PC-3 (cell line): ENCODE measurements around the gene RAP1GAP2. TPM values are rescaled to one million over a fixed set of nuclear protein-coding genes. Genes with fewer than 3 reads are reported as not detected.

Experiments
- ATAC-seq: fragments of 200-7000 bp; cut with Tn5 transposase; 2 replicates; pipeline ENCODE4 v1.9.1; 2020; ENCODE audit warnings: mild to moderate bottlenecking, moderate library complexity
- BruUV-seq: library from RNA; stranded (reverse); fragments of 400-500 nt; replicated peaks from 2 replicates; lab custom pipeline; 2021; lab: Mats Ljungman, UMichigan
- CTCF ChIA-PET: fragments of 300-600 bp; sonication (Branson Sonifier 250); formaldehyde crosslinking; loops from one replicate; lab custom pipeline; 2022; ENCODE audit warnings: antibody characterized with exemption; lab: Charles Lee
- POLR2A ChIA-PET: fragments of 300-600 bp; sonication (Branson Sonifier 250); formaldehyde crosslinking; loops from one replicate; lab custom pipeline; 2022; ENCODE audit warnings: antibody characterized with exemption; ENCODE audit not compliant: unreplicated experiment; lab: Charles Lee
- DNase-seq: peaks from one replicate; pipeline ENCODE4 v3.0.0-alpha.2; 2015
- H2AFZ ChIP-seq: fragments of 300-600 bp; sonication (generic); 2 replicates; pipeline ENCODE4 v1.6.0; 2016; ENCODE audit warnings: antibody characterized with exemption, low read length
- H3F3A ChIP-seq: fragments of 300-600 bp; sonication (generic); one replicate; pipeline ENCODE4 v1.6.0; 2017; ENCODE audit warnings: antibody characterized with exemption, low read length, control low read depth, mild to moderate bottlenecking; ENCODE audit not compliant: unreplicated experiment
- H3K27ac ChIP-seq: fragments of 300-600 bp; sonication (generic); 2 replicates; pipeline ENCODE4 v1.5.1; 2016; ENCODE audit warnings: mild to moderate bottlenecking, low read length
- H3K27me3 ChIP-seq: fragments of 300-600 bp; sonication (generic); 2 replicates; pipeline ENCODE4 v1.6.1; 2016; ENCODE audit warnings: low read length, mixed read lengths
- H3K36me3 ChIP-seq: fragments of 300-600 bp; sonication (generic); 2 replicates; pipeline ENCODE4 v1.6.1; 2016; ENCODE audit warnings: low read depth, mixed run types, low read length, mixed read lengths
- H3K4me1 ChIP-seq: fragments of 300-600 bp; sonication (generic); 2 replicates; pipeline ENCODE4 v1.5.1; 2016; ENCODE audit warnings: low read length; ENCODE audit not compliant: insufficient read depth
- H3K4me2 ChIP-seq: fragments of 300-600 bp; sonication (generic); 2 replicates; pipeline ENCODE4 v1.6.0; 2016; ENCODE audit warnings: low read length
- H3K4me3 ChIP-seq: fragments of 300-600 bp; sonication (generic); 2 replicates; pipeline ENCODE4 v1.5.1; 2016; ENCODE audit warnings: mild to moderate bottlenecking, low read length, mixed read lengths
- H3K79me2 ChIP-seq: fragments of 300-600 bp; sonication (generic); 2 replicates; pipeline ENCODE4 v1.6.1; 2017; ENCODE audit warnings: low read length, mixed read lengths
- H3K9ac ChIP-seq: fragments of 300-600 bp; sonication (generic); 2 replicates; pipeline ENCODE4 v1.6.0; 2016; ENCODE audit warnings: mild to moderate bottlenecking, low read length
- H3K9me2 ChIP-seq: fragments of 300-600 bp; sonication (generic); replicated peaks from 2 replicates; pipeline ENCODE4 v1.6.1; 2016; ENCODE audit warnings: mixed run types, low read length, mixed read lengths
- H3K9me3 ChIP-seq: fragments of 300-600 bp; sonication (generic); 2 replicates; pipeline ENCODE4 v1.6.1; 2016; ENCODE audit warnings: low read length, mixed read lengths
- H4K20me1 ChIP-seq: fragments of 300-600 bp; sonication (generic); 2 replicates; pipeline ENCODE4 v1.6.1; 2016; ENCODE audit warnings: low read length, mixed read lengths
- EZH2 ChIP-seq: fragments of 300-600 bp; sonication (generic); IDR thresholded peaks from one replicate; pipeline ENCODE4 v1.6.1; 2017; ENCODE audit warnings: antibody characterized with exemption, mild to moderate bottlenecking, low read length; ENCODE audit not compliant: unreplicated experiment
- EZH2phosphoT487 ChIP-seq: fragments of 300-600 bp; sonication (generic); IDR thresholded peaks from 2 replicates; pipeline ENCODE4 v1.6.1; 2018; ENCODE audit warnings: mild to moderate bottlenecking, antibody characterized with exemption, low read length, borderline replicate concordance
- intact Hi-C: fragments of 100-400 bp; cut with micrococcal nuclease; formaldehyde crosslinking; loops from 2 replicates; pipeline ENCODE4 v1.9.0; 2023
- total RNA-seq: library from RNA; depleted of rRNA; stranded (reverse); fragments of >200 nt; gene quantifications from 2 replicates; pipeline ENCODE4 v1.2.3, GENCODE V29; 2014
- TF ChIP-seq, protein P1 (sequence below): fragments of 300-600 bp; sonication (generic); conservative IDR thresholded peaks from 2 replicates; pipeline ENCODE4 v1.5.1; 2017; ENCODE audit warnings: antibody characterized with exemption, low read depth, mild to moderate bottlenecking, low read length

The RAP1GAP2 gene
- total RNA-seq, 1 experiment from 2014 or later, result 14.5 TPM

DNA sequence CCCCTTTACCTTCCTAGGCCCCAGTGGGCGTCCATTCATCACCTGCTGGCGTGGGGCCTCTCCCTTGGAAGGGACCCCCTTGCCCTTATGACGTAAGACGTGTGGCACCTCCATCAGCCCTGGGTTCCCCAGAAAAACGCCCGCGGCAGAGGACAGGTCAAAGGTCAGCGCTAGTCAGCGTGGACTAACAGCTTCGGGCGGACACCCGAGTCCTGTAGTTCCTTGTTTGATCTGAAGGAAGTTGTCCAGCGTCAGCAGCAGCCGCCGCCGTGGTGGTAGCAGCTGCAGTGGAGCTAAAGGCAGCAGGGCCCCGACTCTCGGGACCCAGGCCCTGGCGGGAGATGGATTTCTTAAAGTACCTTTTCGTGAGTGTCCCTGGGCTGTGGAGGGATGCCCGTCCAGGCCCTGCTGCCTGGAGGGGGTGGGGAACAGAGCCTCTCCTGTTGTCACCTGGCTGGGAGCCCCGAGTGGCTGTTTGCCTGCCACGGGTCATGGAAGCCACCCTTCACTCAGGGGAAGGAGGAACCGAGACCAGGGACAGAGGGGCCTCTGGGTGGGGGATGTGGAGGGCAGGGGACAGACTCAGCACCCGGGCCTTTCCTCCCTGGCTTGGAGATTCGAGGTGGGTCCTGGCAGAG is 143.6 kb downstream of the RAP1GAP2 start:
- intact Hi-C loops, result no loop called here
- TF ChIP-seq, protein P1, sequence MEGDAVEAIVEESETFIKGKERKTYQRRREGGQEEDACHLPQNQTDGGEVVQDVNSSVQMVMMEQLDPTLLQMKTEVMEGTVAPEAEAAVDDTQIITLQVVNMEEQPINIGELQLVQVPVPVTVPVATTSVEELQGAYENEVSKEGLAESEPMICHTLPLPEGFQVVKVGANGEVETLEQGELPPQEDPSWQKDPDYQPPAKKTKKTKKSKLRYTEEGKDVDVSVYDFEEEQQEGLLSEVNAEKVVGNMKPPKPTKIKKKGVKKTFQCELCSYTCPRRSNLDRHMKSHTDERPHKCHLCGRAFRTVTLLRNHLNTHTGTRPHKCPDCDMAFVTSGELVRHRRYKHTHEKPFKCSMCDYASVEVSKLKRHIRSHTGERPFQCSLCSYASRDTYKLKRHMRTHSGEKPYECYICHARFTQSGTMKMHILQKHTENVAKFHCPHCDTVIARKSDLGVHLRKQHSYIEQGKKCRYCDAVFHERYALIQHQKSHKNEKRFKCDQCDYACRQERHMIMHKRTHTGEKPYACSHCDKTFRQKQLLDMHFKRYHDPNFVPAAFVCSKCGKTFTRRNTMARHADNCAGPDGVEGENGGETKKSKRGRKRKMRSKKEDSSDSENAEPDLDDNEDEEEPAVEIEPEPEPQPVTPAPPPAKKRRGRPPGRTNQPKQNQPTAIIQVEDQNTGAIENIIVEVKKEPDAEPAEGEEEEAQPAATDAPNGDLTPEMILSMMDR, result no peak
- TF ChIP-seq EZH2 (no peak), EZH2phosphoT487 (no peak)
- BruUV-seq, result no TSS peak

DNA sequence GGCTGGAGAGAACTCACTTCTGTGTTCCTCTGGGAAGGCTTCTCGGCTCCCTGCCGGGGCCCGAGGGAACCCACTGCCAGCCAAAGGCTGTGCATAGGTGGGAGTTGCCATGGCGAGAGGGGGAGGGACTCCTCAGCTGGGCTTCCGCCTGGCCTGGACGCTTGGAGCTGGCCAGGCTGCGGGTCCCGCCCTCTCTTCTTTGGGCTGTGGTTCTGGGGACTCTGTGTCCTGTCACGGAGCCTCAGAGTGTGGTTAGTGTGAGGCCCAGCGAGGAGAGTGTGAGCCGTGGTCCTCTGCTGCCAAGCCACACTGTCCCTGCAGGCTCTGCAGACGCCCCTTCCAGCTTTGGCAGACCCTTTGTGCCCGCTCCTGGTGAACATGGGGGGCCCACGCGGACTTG is 144.1 kb downstream of the RAP1GAP2 start:
- ChIA-PET POLR2A (no interaction called here), CTCF (no interaction called here)
- no peak overlapping the region for H3K27ac ChIP-seq
- no peaks in the 10 kb centered on the region for H3K79me2 ChIP-seq
- ATAC-seq (no peak), DNase-seq (no peak)
- BruUV-seq, result no TSS peak
- no peak overlapping the region for H3K4me3 ChIP-seq
- 0 out of 2 replicates have a peak, but pooled peaks cover 4% of the 10 kb centered on the region for H3K4me1 ChIP-seq
- H2AFZ ChIP-seq, result no peak overlapping the region
- H3K4me2 ChIP-seq, result no peak overlapping the region
- no peaks in the 10 kb centered on the region for H3K9me3 ChIP-seq
- no peaks in the 10 kb centered on the region for H3K27me3 ChIP-seq
- H3K9ac ChIP-seq, result no peak overlapping the region
- no peaks in the 10 kb centered on the region for H3F3A ChIP-seq
- H4K20me1 ChIP-seq, result no peaks in the 10 kb centered on the region
- no peaks in the 10 kb centered on the region for H3K9me2 ChIP-seq
- H3K36me3 ChIP-seq, result no peaks in the 10 kb centered on the region
- intact Hi-C loops, result no loop called here
- TF ChIP-seq EZH2phosphoT487 (no peak), EZH2 (no peak)
- TF ChIP-seq, protein P1, result no peak

More for the DNA sequence above, 143.6 kb downstream of the RAP1GAP2 start:
- DNase-seq (no peak), ATAC-seq (no peak)
- Histone ChIP-seq H4K20me1 (no peaks in the 10 kb centered on the region), H3K36me3 (no peaks in the 10 kb centered on the region), H3K79me2 (no peaks in the 10 kb centered on the region), H2AFZ (no peak overlapping the region), H3K4me3 (no peak overlapping the region), H3K27me3 (no peaks in the 10 kb centered on the region), H3K9me3 (no peaks in the 10 kb centered on the region), H3K4me1 (0 out of 2 replicates have a peak, but pooled peaks cover 4% of the 10 kb centered on the region), H3K9me2 (no peaks in the 10 kb centered on the region), H3K4me2 (no peak overlapping the region), H3K27ac (no peak overlapping the region), H3F3A (no peaks in the 10 kb centered on the region), H3K9ac (no peak overlapping the region)
- CTCF ChIA-PET, result no interaction called here
- POLR2A ChIA-PET, result no interaction called here

DNA sequence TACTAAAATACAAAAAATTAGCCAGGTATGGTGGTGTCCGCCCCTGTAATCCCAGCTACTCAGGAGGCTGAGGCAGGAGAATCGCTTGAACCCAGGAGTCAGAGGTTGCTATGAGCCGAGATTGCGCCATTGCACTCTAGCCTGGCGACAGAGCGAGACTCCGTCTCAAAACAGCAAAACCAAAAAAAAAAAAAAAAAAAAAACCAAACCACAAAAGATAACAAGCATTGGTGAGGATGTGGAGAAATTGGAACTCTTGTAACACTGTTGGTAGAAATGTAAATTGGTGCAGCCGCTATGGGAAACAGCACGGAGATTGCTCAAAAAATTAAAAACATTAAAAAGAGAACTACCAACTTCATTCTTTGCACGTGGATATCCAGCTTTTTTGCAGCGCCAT is 147.7 kb downstream of the RAP1GAP2 start:
- Histone ChIP-seq H3K36me3 (no peaks in the 10 kb centered on the region), H3K9me2 (no peaks in the 10 kb centered on the region), H3K4me2 (no peak overlapping the region), H4K20me1 (no peaks in the 10 kb centered on the region), H3K4me1 (no peaks in the 10 kb centered on the region), H3K9me3 (no peaks in the 10 kb centered on the region), H3K79me2 (no peaks in the 10 kb centered on the region), H3K4me3 (no peak overlapping the region), H3K27ac (no peak overlapping the region), H2AFZ (no peak overlapping the region), H3K27me3 (no peaks in the 10 kb centered on the region), H3F3A (no peaks in the 10 kb centered on the region), H3K9ac (no peak overlapping the region)
- no peak for DNase-seq
- no peak for TF ChIP-seq EZH2
- no peak for TF ChIP-seq EZH2phosphoT487
- TF ChIP-seq, protein P1, result no peak
- no TSS peak for BruUV-seq
- POLR2A ChIA-PET, result no interaction called here
- CTCF ChIA-PET, result no interaction called here
- intact Hi-C loops, result no loop called here
- no peak for ATAC-seq
